Femur (tissue), 1 donor: ENCODE data around the gene PRXL2A.
"Not testable (repeated sequence)": the region's sequence is repeated elsewhere in the genome, so short reads cannot be mapped to it uniquely, and the experiment has no call there.

Experiments used
- DNase-seq: peaks from one replicate; pipeline ENCODE4 v3.0.0-alpha.2; 2017

Gene PRXL2A

GRCh38 chr10:80477813-80478212 lies 69.5 kb downstream of the PRXL2A start:
- DNase-seq: peak; percentile 5

GRCh38 chr10:80480373-80480772 lies 72.0 kb downstream of the PRXL2A start:
- DNase-seq: not testable (repeated sequence)

- no peak for DNase-seq
Measured at GRCh38 chr10:80480852-80481251, 72.5 kb downstream of the PRXL2A start.

GRCh38 chr10:80484243-80484642 lies 75.9 kb downstream of the PRXL2A start:
- DNase-seq: no peak

GRCh38 chr10:80484676-80485075 lies 76.3 kb downstream of the PRXL2A start:
- no peak for DNase-seq

GRCh38 chr10:80485076-80485945 lies 77.0 kb downstream of the PRXL2A start:
- DNase-seq: no peak

GRCh38 chr10:80485946-80486764 lies 77.8 kb downstream of the PRXL2A start:
- DNase-seq: no peak
